Non-pigmented ciliary epithelial cell (primary cell): Measurements from ENCODE around the gene ATG7.
"Not testable (repeated sequence)": the region's sequence is repeated elsewhere in the genome, so short reads cannot be mapped to it uniquely, and the experiment has no call there.

Experiments
- DNase-seq: peaks from one replicate; pipeline ENCODE4 v3.0.0-alpha.2; 2010; ENCODE audit warnings: low read depth

Gene ATG7

DNA sequence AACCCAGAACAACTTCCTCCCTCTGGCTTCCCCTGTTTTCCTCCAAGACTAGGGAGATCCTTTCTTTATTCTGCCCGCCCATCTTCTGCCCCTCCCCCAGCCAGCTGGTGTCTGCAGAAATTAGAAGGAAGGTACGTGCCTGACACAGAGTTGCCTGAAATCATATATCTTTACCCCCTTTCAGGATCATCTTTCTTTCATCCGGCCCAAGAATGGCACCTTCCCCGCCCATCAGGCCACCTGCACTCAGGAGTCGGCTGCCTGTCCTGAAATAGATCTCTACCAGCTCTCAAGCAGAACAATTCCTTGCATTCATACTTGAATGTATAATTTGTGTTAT, 237.8 kb downstream of the ATG7 start:
- DNase-seq, result no peak

DNA sequence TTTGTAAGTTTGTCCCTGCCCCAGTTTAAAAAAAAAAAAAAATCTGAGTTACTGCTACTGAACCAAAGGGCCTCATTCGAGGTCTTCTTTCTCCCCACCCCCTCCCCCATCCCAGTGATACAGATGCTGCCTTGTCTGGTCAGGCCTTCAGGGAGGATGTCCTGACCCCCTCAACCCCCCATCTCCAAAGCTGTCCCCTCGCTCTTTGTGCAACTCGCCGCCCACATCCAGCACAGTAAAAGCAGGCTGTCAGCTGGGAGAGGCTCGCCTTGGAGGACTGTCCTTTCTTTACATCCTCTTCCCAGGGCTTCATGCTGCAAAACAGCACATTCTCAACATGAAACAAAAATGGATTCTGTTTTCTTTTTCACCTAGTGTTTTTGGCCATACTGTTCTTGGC, 238.2 kb downstream of the ATG7 start:
- no peak for DNase-seq

DNA sequence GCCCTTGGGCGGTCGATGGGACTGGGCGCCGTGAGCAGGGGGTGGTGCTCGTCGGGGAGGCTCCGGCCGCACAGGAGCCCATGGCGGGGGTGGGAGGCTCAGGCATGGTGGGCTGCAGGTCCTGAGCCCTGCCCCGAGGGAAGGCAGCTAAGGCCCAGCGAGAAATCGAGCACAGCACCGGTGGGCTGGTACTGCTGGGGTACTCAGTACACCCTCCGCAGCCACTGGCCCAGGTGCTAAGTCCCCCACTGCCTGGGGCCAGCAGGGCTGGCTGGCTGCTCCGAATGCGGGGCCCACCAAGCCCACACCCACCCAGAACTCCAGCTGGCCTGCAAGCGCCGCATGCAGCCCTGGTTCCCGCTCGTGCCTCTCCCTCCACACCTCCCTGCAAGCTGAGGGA, 239.4 kb downstream of the ATG7 start:
- DNase-seq, result not testable (repeated sequence)

DNA sequence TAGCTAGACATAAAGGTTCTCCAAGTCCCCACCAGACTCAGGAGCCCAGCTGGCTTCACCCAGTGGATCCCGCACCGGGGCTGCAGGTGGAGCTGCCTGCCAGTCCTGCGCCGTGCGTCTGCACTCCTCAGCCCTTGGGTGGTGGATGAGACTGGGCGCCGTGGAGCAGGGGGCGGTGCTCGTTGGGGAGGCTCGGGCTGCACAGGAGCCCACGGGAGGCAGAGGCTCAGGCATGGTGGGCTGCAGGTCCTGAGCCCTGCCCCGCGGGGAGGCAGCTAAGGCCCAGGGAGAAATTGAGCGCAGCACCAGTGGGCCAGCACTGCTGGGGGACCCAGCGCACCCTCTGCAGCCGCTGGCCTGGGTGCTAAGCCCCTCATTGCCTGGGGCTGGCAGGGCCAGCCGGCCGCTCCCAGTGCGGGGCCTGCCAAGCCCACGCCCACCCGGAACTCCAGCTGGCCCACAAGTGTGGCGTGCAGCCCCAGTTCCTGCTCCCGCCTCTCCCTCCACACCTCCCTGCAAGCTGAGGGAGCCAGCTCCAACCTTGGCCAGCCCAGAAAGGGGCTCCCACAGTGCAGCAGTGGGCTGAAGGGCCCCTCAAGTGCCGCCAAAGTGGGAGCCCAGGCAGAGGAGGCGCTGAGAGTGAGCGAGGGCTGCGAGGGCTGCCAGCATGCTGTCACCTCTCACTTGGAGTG, 241.1 kb downstream of the ATG7 start:
- DNase-seq, result not testable (repeated sequence)

DNA sequence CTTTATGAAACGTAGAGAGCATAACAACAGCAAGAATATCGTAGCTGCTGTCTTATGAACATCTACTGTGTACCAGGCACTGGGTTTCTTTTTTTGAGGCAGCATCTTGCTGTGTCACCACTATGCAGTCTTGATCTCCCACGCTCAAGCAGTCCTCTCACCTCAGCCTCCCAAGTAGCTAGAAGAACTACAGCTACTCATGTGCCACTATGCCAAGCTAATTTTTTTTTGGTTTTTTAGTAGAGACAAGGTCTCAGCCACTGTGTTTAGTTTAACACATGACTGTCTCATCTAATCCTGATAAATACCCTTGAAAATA, 241.6 kb downstream of the ATG7 start:
- no peak for DNase-seq

DNA sequence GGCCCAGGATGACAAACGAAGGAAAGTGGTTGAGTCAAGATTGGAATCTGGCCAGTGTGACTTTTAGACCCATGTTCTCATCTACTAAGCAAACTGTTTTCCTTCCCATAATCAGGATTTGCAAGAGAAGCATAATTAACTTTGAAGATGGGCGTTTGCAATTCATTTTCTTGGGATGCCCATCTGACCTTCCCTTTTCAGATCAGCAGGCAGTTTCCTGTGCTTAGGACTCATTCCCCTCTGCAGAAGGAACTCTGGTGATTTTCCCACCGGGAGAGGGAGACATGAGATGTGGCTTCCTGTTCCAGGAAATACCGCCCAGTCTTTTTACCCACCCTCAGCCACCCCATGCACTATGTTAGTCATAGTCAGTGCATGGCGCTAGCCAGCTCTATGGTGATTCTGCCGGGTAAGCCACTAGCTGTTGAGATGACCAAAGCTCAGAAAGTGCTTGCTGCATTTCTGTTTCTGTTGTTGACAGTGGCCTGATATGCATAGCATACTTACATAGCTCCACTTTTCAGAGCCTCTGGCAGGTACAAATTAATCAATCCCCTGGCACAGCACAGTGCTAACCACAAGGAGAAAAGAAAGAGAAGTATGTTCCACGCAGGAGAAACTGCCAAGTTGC, 242.1 kb downstream of the ATG7 start:
- peak; percentile 73 for DNase-seq

DNA sequence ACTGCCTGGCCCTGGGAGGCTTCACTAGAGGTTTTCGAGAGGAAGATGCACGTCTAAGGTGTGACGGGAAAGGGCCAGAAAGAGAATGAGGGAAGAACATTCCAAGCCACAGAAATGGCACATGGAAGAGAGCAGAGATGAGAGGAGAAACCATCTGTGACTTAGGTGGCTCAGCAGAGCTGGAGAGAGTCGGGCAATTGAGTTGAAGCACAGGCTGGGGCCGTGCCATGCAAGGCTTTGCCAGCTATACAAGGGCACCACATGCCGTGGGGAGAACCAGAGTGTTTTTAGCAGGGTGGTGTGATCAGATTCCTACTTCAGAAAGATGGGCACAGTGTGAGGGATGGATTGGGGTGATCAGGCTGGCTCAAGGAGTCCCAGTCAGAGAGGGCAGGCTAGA, 245.4 kb downstream of the ATG7 start:
- no peak for DNase-seq

DNA sequence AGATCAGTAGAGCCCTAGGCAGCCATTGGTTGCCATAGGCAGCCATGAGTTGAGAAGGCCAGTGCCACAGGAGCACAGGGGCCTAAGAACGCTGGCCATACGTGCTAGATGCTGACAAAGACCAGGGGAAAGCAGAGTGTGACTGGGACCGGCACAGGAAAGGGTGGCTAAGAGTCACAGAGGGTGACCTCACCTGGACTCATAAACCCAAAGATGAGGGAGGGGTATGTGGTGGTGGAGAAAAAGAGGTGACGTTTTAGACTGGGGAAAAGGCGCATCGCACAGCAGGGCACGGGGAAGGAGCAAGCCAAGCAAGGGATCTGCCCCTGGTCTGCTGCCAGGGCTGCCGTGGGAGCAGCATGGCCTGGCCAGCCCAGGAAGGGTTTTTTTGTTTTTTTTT, 249.0 kb downstream of the ATG7 start:
- no peak for DNase-seq

DNA sequence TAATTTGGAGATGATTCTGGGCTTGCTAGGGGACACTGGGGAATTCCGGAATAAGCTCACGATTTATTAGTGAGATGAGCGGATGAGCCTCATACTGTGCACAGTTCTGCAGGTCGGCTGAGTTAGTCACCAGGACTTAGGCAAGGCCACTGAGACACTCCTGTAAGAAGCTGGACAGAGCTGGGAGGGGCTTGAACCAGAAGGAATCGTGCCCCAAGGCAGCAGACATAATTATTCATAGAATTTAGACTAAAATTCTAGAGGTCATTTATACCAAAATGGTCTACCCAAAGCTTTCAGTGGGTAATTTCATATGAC, 250.2 kb downstream of the ATG7 start:
- no peak for DNase-seq

DNA sequence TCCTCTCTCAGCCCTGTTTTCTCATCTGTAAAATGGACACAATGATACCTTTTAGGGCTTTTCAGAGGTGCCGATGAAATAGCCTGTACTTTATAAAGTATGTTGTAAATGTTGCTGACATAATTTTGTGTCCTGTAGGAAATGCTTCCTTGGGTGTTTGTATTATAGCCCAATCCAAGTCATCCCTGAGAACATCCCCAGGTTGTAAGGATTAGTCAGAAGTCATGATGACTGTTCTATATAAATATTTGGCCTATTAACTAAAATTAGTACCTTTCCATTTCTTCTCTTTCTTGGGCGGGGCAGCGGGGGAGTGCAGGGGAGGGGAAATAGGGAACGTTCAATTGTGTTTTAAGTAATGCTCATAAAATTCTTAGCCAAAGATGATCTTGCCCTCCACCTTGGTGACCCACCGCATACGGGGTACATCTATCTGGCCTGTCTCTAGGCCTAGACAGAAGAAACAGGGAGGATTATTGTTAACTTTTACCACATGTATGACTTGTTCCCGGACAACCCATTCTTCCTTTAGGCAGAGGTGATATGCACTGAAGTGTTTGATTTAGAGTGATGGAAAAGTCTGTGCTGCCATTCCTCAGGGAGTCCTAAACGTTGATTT, 250.9 kb downstream of the ATG7 start:
- no peak for DNase-seq

DNA sequence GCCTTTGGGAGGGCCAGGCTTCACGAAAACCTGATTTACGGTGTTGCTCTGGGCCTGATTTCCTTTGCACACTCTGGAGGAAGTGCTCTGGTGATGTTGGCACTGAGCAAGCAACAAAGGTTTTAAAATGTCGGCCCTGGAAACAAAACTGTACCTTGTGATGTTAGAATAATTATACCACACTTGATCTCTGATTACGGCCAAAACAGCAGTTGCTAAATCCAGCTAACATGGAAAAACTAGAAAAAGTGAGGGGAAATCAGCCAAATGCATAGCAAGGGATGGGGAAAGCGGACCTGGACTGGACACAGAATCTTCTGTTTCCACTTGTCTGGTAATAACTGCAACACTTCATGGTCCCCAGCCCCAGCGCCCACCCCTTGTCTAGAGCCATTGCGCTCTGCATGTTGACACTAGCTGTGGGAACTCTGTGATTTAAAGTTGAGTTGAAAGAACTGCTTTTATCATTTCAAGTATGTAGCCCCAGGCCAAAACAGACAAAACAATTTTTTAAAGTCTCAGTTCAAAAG, 251.4 kb downstream of the ATG7 start:
- DNase-seq, result no peak

DNA sequence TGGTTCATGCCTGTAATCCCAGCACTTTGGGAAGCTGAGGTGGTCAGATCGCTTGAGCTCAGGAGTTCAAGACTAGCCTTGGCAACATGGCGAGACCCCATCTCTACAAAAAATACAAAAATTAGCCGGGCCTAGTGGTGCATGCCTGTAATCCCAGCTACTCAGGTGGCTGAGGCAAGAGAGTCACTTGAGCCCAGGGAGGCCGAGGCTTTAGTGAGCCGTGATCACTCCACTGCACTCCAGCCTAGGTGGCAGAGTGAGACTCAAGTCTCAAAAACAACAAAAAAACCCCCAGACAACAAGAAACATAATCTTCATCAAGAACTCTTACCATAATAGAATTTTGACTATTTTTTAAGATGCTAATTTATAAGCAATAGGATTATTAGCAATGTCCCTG, 253.9 kb downstream of the ATG7 start:
- DNase-seq, result not testable (repeated sequence)

DNA sequence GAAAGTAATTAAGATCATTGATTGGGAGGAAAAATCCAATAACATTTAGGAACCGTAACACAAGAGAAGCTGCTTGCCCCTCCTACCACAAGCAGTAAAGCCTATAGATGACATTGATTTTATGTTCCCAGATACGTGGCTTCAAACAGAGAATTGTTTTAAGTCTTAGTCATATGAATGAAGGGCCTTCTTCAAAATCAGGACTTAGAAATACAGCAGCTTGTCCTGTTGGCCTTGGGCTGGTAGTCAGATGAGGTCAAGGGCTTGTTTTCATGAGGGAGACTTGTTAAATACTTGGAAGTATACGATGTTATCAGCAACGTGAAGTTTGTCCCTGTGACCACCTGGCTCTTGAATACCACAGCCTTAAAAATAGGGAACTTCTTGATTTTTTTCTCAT, 257.1 kb downstream of the ATG7 start:
- DNase-seq, result no peak

DNA sequence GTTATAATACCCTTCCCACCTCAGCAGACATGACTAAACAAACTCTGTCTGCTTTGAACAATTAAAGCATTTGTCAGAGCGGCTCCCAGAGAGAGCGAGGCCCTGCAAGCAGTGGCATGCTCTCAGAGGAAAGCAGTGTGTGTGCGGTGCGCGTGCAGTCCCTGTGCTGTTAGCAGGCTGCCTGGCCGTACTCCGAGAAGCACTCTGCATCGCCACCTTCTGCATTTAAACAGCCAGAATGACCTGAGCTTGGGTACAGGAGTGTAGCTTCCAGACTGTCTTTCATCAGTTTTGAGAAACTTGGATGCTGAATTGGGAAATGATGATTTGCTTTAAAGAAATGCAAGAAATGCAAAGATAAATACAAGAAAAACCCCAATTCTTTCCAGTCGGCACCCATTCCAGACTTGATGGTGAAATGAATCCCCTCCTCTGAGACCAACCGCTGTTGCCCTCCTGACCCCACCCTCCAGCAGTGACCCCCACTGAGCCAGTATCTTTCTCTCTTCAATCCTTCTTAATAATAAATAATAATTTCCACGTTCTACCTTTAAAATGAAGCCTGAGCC, 258.0 kb downstream of the ATG7 start:
- peak; percentile 87 for DNase-seq

DNA sequence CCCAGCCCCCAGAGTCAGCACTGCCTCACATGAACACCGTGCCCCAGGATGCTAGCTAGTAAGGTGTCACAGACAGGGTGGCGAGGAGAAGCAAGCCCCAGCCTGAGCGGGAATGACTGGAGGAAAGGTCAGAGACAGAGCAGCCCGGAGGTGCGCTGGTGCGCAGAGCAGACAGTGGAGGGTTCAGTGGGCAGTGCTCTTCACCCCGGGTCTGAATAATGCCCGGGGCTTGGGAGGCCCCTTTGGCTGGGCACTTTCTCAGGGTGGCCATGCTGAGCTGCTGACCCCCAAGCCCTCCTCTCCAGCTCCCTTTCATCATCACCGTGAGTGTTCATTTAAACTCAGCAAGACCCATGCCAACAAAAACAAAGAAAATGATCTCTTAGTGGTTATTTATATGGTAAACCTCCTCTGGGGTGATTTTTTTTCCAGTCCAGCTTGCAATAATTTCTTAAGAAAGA, 260.8 kb downstream of the ATG7 start:
- DNase-seq, result no peak

DNA sequence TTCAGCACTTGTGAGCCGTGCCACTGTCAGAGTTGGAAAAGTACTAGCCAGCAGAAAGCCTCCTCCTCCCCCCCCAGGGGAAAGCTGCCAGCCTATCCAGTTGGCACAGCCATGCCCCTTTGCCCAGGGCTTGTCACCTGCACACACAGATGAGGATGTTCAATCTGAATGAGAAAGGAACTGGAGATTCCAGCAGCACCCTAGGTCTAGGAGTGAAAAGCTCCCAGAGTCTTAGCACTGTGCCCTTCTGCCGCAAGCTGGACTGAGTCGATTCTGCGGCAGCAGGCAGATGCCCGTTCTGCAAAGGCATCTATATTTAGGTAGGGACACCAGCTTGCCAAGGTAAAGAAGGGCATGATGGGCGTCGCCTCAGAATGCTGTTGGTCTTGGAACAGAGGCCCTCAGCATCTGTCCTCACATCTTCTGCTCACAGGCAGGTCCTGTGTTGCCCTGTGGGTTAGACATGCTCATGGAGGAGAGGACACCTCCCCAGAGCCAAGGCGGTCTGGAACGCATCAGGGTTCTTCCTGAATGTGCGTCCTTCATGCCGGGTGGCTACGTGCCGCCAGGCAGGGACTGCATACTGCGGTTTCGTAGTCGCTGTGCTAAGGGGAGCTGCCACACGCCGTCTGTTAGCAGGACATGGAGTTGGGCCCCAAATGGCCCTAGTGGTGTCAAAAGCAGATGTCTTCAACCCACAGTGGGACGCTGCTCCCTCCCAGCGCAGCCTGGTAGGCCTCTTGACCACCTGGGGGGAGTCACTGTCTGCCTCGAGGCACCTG, 262.0 kb downstream of the ATG7 start:
- no peak for DNase-seq

DNA sequence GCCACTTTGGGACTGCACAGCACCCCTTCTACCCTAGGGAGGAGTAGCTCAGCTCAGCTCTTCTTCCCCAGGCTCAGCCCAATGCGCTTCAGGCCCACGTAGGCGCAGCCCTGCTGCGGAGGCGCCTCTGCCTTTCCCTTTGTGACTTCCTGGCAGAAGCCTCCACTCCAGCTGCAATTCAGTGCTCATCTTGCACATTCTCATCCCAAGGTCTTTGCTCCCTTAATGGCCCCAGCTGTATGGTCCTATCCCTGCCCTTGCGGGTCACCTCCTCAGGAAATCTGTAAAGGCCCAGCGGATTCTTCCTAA, 262.6 kb downstream of the ATG7 start:
- no peak for DNase-seq

DNA sequence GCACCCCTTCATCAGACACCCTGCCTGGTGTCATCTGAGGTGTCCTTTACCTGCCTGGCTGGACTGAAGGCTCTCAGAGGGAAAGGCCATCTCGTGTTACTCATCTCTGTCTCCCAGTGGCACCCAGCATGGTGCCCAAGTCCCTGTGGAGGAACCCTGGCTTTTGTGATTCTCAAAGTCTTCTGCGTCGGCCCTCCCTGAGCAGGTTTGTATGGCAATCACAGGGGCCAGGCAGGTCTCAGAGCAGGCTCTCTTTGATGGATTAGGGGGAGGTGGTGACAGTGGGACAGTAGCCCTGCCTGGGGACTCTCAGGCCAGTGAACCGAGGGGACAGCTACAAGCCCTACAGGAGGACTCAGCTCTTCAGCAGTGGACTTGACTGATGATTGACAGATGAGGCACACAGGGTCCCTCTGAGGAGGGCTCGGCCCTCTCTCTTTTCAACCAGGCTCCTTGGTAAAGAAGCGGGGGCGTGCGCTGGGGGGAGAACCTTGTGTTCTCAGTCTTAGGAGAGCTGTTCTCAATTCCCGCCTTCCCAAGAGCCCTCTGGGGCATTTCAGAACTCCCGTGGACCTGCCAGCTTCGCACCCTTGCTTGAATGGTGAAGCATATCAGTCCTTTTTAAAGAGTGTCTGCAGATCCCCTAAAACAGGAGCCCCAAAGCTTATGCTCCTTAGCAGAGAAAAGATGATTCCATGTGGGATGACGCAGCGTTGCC, 263.2 kb downstream of the ATG7 start:
- no peak for DNase-seq

DNA sequence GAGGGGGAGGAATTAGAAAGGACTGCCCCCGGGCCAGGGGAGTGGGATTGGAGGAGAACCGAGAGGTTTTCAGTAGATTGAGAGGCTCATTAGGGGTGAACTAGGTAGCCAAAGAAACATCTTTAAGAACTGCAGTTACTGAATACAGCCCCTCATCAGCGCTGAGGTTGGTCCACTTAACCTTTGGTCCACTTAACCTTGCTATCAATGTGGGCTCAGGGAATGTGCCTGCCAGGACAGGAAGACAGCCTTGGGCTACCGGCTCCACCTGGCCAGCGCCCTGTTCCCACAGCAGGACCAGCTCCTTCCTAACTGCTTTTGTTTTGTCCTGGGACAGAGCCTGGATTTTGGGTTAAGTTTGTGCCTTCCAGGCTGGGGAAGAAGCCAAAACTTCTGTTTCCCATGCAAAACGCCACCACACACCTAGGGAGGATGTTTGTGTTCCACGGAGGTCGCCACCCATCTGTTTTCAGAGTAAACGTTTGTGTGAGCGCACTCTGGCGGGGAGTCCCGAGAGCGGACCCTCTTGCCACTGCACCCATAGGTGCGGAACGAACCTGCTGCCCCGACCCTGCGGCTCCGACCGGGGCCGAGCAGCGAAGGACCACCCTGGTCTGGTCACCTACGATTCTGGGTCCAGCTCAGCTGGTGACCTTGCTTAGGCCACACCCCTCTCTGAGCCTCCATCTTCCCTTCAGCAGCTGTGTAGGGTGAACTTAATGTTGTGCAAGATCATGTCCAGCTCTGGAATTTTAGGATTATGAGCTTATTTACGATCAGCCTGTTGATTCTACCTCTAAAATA, 264.1 kb downstream of the ATG7 start:
- no peak for DNase-seq

DNA sequence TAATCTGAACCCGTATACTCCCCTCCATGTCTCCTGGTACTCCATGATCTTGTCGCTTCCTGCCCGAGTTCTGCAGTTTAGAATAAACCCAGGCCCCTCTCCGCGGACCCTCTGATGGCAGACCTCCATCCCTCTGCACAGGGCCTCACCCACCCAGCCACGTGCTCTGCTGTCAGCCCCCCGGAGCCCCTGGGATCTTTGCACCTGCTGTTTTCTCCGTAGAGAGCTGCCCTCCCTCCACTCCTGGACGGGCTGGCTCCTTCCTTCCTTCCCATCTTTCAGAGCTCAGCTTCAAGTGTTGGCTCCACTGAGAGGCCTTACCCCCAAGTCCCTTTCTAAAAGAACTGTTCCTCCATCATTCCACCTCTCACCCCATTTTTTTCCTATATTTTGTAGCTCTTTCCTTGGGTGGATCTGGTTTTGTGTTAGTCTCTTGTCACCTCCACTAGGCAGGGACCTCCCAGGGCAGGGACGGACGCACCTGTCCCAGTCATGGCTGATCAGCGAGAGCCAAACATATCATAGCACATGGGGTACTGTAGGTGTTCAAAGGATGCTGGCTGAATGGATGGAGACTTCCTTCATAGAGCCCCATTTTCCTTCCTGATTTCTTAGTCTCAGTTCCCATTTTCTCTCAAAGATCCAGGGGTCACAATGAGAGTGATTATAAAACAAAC, 264.9 kb downstream of the ATG7 start:
- DNase-seq, result no peak

DNA sequence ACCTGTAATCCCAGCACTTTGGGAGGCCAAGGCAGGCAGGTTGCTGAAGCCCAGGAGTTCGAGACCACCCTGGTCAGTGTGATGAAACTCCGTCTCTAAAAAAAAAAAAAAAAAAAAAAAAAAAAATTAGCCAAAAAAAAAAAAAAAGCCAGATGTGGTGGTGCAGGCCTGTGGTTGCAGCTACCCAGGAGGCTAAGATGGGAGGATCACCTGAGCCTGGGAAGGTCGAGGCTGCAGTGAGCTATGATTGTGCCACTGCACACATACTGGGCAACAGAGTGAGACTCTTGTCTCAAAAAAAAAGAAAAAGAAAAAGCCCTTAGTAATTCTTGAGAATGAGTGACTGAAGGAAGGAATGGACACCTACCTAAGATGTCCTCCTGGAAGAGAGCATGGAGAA, 266.4 kb downstream of the ATG7 start:
- DNase-seq, result no peak
